GM12892 (cell line): Measurements from ENCODE around the gene OR52E8. TPM values are rescaled to one million over a fixed set of nuclear protein-coding genes. Genes with fewer than 3 reads are reported as not detected.

Experiments
- DNase-seq: peaks from one replicate; pipeline ENCODE4 v3.0.0; 2011; ENCODE audit not compliant: insufficient read length
- FAIRE-seq: peaks from 2 replicates; lab custom pipeline; 2011; peaks lifted over from hg19 to GRCh38; lab: Jason Lieb, UNC
- POLR2A ChIP-seq: IDR thresholded peaks from 2 replicates; pipeline ENCODE4 v1.6.1; 2011; ENCODE audit warnings: low read depth, low read length, control low read depth
- POLR2AphosphoS5 ChIP-seq: IDR thresholded peaks from 2 replicates; pipeline ENCODE4 v1.6.1; 2011; ENCODE audit warnings: low read depth, low read length, control low read depth
- TAF1 ChIP-seq: IDR thresholded peaks from 2 replicates; pipeline ENCODE4 v1.6.1; 2011; ENCODE audit warnings: low read depth, mild to moderate bottlenecking, control low read depth, low read length, borderline replicate concordance
- polyA plus RNA-seq: library from polyadenylated mRNA; unstranded; fragments of >200 nt; gene quantifications from one replicate; pipeline ENCODE4 v1.2.1, GENCODE V29; 2012; ENCODE audit warnings: missing spikeins, inconsistent platforms; ENCODE audit not compliant: missing spikeins

The OR52E8 gene
- not detected for polyA plus RNA-seq

DNA sequence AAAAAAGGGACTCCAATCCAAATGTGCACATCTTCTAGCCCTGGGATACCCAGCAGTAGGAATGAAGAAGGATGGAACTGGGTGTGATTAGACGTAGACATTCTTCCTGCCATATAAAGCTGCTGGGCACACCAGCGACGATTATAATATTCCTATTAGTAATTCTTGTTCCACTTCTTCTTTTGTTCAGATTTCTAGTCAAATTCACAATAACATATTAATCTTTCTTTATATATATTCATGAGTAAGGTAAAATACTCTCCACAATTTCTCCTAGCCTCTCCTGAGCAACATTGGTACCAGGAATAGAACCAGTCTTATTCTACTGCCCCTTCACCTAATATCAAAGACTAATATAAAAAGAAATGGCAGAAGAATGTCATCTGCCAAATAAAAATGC is at the start of gene OR52E8:
TSS of gene OR52E8 (minus strand) at position 101 of the 400 bp plus-strand sequence. CDS start at position 101, 0 bp downstream.
- FAIRE-seq (no peak), DNase-seq (no peak)
- no peak for TF ChIP-seq POLR2AphosphoS5
- no peak for TF ChIP-seq POLR2A
- TF ChIP-seq TAF1 = no peak

DNA sequence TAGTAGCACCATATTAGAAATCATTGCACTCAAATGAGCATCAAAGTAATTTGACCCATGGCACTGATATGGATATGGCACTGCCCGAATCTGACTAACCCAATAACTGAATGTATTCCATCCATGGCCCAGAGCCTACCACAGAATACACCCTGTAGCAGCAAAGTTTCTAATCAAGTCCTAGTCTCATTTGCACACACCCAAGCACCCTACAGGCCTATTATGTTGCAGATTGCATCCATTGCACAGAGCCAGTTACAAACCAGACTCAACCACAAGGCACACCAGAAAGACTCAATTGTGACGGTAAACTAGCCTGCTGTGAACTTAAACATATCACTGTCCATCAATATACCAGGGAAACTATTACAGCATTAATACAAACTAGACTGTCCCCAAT is 42.0 kb upstream of the OR52E8 start:
- FAIRE-seq (no peak), DNase-seq (no peak)

DNA sequence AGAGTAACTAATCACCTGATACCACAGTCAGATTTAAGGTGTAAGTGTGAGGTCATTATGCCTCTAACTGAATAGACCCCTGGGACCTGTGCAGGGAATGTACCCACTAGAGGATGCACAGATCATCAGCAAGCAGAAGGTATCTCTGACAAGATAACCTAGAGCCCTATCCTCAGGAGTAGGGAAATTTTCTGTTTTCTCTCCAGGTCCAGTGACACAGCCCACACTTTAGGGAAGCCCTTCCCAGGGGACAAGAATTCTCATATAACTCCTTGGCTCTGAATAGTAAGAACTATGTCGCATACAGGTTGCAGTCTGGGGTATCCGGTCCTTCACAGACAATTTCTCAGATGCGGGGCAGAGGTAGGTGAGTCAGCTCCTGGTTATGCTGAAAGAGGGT is 35.4 kb upstream of the OR52E8 start, which contains the start of gene OR52E5:
TSS of gene OR52E5 (plus strand) at position 301 of the 400 bp plus-strand sequence. CDS start 7,569 bp downstream, outside the sequence.
- TF ChIP-seq POLR2AphosphoS5 (no peak), POLR2A (no peak)
- FAIRE-seq (no peak), DNase-seq (no peak)

More for the DNA sequence above, 42.0 kb upstream of the OR52E8 start:
- TF ChIP-seq POLR2AphosphoS5 = no peak
- no peak for TF ChIP-seq TAF1
- no peak for TF ChIP-seq POLR2A

DNA sequence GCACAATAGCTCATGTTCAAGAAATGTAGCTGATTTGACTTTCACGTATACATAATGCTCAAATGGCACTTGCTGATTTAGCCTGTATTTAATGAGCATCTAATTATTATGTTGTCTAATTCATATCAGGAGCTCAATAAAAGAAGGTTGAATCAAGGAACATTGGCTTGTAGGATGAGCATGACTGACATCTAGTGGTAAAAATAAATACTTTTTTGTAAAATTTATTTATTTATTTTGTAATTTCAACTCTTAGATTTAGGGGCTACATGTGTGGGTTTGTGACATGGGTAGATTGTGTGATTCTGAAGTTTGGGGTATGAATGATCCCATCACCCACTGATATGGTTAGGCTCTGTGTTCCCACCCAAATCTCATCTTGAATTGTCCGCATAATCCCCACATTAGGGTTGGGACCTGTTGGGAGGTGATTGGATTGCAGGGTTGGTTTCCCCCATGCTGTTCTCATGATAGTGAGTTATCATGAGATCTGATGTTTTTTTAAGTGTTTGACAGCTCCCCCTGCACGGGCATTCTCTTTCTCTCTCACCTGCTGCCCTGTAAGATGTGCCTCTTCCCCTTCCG is 33.8 kb upstream of the OR52E8 start:
- TF ChIP-seq TAF1 (no peak), POLR2AphosphoS5 (no peak), POLR2A (no peak)
- no peak for DNase-seq
- no peak for FAIRE-seq

DNA sequence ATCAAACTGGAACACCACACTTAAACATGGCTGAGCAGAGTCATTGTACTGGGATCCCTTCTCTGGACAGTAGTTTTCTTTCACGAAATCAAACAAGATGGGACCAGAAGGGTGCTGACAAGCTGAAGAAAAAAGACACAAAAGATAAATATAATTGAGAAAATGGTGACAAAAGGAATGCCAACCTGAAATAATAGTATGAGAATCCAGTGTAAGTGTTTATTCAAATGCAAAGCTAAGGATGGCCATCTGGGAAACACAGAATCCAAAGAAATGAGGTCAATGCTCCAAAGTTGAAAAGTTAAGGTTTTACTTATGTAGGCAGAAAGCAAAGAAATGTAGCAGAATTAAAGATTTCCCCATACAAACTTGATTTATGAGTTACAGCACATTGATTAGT is 30.2 kb upstream of the OR52E8 start:
- FAIRE-seq (no peak), DNase-seq (no peak)
- TF ChIP-seq TAF1 = no peak
- TF ChIP-seq POLR2AphosphoS5 = no peak
- TF ChIP-seq POLR2A = no peak

DNA sequence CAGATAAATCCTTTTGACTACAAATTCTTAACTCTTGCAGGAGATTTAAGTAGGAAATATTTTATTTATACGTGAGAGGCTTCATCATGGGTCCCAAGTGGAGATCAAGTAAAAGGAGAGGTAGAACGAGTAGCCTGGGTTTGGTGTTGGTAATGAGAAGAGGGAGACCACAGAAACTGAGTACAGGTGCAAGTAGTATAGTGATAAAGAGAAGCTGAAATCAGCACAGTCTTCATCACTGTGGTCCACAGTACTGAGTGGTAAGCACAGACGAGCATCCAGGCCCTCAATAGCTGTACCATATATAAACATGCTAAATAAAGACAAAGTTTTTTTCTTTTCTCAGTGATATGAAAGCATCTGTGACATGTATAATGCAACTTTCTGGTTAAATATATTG is 29.7 kb upstream of the OR52E8 start:
- FAIRE-seq (no peak), DNase-seq (no peak)
- TF ChIP-seq TAF1 (no peak), POLR2AphosphoS5 (no peak), POLR2A (no peak)

DNA sequence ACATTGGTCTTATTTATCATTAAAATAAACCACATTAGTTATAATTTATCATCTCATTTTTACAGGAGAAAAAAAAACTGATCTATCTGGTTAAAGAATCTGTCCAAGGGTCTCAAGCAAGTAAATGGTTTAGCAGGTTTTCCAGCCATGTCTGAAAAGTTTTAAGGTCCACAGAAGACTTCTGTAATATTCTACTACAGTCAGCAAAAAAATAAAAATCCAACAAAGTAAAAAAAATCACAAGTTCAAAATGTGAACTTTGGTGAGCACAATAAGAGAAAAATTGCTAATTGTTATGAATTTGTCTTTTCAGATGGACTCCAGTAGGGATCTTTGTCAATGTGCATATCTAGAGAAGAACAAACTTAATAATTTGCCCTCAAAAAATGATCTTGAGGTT is 24.3 kb upstream of the OR52E8 start:
- no peak for DNase-seq
- no peak for TF ChIP-seq POLR2AphosphoS5
- no peak for TF ChIP-seq TAF1
- no peak for TF ChIP-seq POLR2A
- FAIRE-seq = no peak

DNA sequence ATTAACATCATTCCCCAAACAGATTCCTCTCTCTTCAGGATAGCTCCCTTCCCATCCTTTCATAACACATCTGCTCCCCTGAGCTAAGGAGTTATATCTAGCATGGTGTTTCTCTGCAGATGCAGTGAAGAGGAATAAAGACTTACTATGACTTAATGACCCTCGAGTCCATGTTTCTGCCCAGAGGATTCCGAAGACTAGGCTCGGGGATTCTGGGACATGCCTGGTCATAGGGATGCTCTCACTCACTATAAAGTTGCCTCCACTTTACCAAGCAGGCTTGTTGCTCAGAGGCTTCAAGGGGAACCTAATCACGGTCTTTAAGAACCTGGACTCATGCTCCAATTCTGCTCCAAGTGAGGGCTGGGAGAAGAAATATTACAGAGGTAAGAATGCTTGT is 22.8 kb upstream of the OR52E8 start, which contains the start of gene OR52E4:
TSS of gene OR52E4 (plus strand) at position 301 of the 400 bp plus-strand sequence. CDS start 3,664 bp downstream, outside the sequence.
- no peak for DNase-seq
- FAIRE-seq = no peak
- TF ChIP-seq POLR2A (no peak), POLR2AphosphoS5 (no peak), TAF1 (no peak)

DNA sequence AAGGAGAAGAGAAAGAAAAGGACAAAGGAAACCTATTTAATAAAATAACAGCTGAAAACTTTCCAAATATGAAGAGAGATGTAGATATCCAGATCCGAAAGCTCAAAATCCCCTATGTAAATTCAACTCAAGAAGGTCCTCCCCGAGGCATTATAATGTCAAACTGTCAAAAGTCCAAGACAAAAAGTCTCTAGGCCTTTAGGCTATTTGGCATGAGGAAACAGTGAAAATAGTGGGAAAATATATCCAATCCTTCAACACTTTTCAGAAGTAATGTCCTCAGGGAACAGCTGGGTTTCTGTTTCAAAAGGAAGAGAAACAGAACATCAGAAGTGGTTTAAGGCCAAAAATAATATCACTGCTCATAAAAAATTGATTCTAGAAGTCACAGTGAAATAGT is 21.1 kb upstream of the OR52E8 start:
- no peak for FAIRE-seq
- no peak for DNase-seq

DNA sequence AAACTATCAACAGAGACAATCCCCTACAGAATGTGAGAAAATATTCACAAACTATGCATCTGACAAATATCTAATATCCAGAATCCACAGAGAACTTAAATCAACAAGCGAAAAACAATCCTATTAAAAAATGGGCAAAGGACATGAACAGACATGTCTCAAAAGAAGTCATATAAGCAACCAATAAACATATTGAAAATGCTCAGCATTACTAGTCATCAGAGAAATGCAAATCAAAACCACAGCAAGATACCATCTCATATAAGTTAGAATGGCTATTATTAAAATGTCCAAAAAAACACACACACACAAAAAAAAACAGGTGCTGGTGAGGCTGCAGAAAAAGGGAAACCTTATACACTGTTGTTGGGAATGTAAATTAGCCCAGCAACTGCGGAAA is 8.3 kb upstream of the OR52E8 start:
- FAIRE-seq = no peak
- no peak for DNase-seq
- no peak for TF ChIP-seq POLR2AphosphoS5
- TF ChIP-seq TAF1 = no peak
- TF ChIP-seq POLR2A = no peak

More for the DNA sequence above, 21.1 kb upstream of the OR52E8 start:
- TF ChIP-seq TAF1 = no peak
- no peak for TF ChIP-seq POLR2A
- TF ChIP-seq POLR2AphosphoS5 = no peak

DNA sequence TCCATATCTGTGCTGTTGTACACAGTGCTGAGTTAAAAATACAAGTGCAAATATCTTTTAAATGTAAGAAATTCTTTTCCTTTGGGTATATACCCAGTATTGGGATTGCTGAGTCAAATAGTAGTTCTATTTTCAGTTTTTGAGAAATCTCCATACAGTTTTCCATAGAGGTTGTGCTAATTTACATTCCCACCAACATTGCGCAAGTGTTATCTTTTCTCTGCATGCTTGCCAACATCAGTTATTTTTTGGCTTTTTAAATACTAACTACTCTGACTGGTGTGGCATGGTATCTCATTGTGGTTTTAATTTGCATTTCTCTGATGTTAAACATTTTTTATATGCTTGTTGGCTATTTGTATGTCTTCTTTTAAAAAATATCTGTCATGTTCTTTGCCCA is 6.5 kb downstream of the OR52E8 start:
- FAIRE-seq (no peak), DNase-seq (no peak)
- TF ChIP-seq POLR2AphosphoS5 (no peak), TAF1 (no peak), POLR2A (no peak)

DNA sequence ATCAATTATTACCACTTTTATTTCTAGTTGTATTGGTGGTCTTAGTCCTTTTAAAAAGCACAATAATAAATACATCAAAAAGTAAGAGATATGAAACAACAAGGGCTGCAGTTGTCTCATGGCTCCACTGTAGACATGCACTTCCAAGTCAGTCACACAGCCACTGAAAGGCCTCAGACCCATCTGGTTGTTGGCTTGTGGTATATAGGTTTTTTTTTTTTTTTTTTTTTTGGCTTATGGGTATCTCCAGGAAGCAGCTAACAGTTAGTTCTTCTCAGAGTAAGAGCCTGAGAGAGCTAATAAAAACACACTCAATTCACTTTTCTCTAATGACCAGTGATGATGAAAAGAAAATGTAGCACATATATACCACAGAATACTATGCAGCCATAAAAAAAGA is 9.8 kb downstream of the OR52E8 start:
- no peak for FAIRE-seq
- no peak for DNase-seq
- no peak for TF ChIP-seq POLR2A
- TF ChIP-seq TAF1 = no peak
- no peak for TF ChIP-seq POLR2AphosphoS5
